Right lobe of liver (tissue), 4 donors: Measurements from ENCODE around the gene CARD6.

Experiments
- CTCF ChIP-seq, 4 donors: fragments of 200-600 bp in 3 of 4; fragments of 450-650 bp in 1 of 4; IDR thresholded peaks; one replicate each; pipeline versions ENCODE4 v1.5.1 to v1.8.0; 2016 to 2022; ENCODE audit warnings: antibody characterized with exemption in 4 of 4, mild to moderate bottlenecking in 2 of 4
- POLR2A ChIP-seq: fragments of 450-650 bp; IDR thresholded peaks from one replicate; pipeline ENCODE4 v1.6.1; 2017; ENCODE audit warnings: antibody characterized with exemption, mild to moderate bottlenecking
- donor health status: DM: no; HTN: no; CAD: no.
- donor health status: DM: no; HTN: no; CAD: no.
- donor health status: DM: no; HTN: yes; CAD: no.

DNA sequence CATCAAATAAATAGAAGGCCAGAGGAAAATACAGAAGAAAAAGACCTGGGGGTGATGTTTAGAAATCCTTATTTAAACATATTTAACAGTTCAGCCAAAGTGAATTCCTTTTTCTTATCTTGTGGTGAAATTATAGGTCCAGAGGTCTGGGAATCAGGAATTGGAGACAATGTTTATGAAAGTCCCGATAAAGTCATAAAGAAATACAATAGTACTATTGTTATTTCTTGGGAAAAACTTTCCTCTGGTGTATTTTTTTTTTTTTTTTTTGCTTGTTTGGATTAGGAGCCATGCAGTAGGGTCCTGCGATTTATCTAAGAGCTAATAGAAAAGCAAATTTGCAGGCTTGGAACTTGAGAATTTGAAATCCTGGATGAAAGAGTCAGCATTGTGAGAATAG lies 68.6 kb downstream of the CARD6 start:
- TF ChIP-seq CTCF (IDR thresholded peaks at IDR 0.05) (no peak), POLR2A (no peak)
